SK-N-SH (cell line): ENCODE measurements around the gene WDR91. TPM values are rescaled to one million over a fixed set of nuclear protein-coding genes. Genes with fewer than 3 reads are reported as not detected.

ENCODE experiments used
- CTCF ChIA-PET: fragments of 300-600, 350-600 bp; formaldehyde crosslinking; extraction: SDS; loops from one replicate; lab custom pipeline; 2021; lab: Yijun Ruan, JAX
- POLR2A ChIA-PET: fragments of 350-600 bp; sonication (Branson Sonifier 250); formaldehyde crosslinking; extraction: SDS; loops from one replicate; lab custom pipeline; 2020; ENCODE audit warnings: antibody characterized with exemption, inconsistent platforms; lab: Yijun Ruan, JAX
- DNase-seq: peaks from one replicate; pipeline ENCODE4 v3.0.0; 2012
- H2AFZ ChIP-seq: fragments of 200-600 bp; sonication (generic); 2 replicates; pipeline ENCODE4 v1.8.1; 2016; ENCODE audit warnings: antibody characterized with exemption, mild to moderate bottlenecking, low read depth
- H3F3A ChIP-seq: fragments of 200-600 bp; sonication (generic); replicated peaks from 2 replicates; pipeline ENCODE3; 2016; ENCODE audit warnings: antibody characterized with exemption, mild to moderate bottlenecking; ENCODE audit not compliant: insufficient read depth
- H3K27ac ChIP-seq, 2 experiments: fragments of 200-500 bp in 1 of 2; fragments of 200-600 bp in 1 of 2; sonication (Bioruptor generic) in 1 of 2; sonication (generic), shearing (Covaris generic) in 1 of 2; 2 replicates each; pipeline versions ENCODE4 v1.5.1 to v1.6.1; 2014 to 2016; ENCODE audit warnings: low read depth in 2 of 2, inconsistent platforms in 1 of 2, low read length in 1 of 2, mild to moderate bottlenecking in 1 of 2, mixed read lengths in 1 of 2
- H3K27me3 ChIP-seq: fragments of 200-600 bp; sonication (generic), shearing (Covaris generic); 2 replicates; pipeline ENCODE4 v1.6.1; 2016; ENCODE audit warnings: mixed run types; ENCODE audit not compliant: insufficient read depth
- H3K36me3 ChIP-seq, 2 experiments: fragments of 200-500 bp in 1 of 2; fragments of 200-600 bp in 1 of 2; sonication (Bioruptor generic) in 1 of 2; sonication (generic) in 1 of 2; replicated peaks in 1 of 2; 2 replicates each; pipeline versions ENCODE3 to v1.5.1; 2014 to 2016; ENCODE audit warnings: low read length in 1 of 2, mild to moderate bottlenecking in 1 of 2; ENCODE audit not compliant: insufficient read depth in 2 of 2, control insufficient read depth in 1 of 2
- H3K4me1 ChIP-seq, 2 experiments: fragments of 200-500 bp in 1 of 2; fragments of 200-600 bp in 1 of 2; sonication (Bioruptor generic) in 1 of 2; sonication (generic), shearing (Covaris generic) in 1 of 2; 2 replicates each; pipeline versions ENCODE4 v1.5.1 to v1.6.1; 2014 to 2016; ENCODE audit warnings: low read depth in 1 of 2, low read length in 1 of 2, mixed run types in 1 of 2; ENCODE audit not compliant: insufficient read depth in 2 of 2, control insufficient read depth in 1 of 2
- H3K4me2 ChIP-seq: fragments of 200-600 bp; sonication (generic), shearing (Covaris generic); 2 replicates; pipeline ENCODE4 v1.6.1; 2017; ENCODE audit warnings: mixed run types
- H3K4me3 ChIP-seq, 2 experiments: fragments of 200-500 bp in 1 of 2; fragments of 200-600 bp in 1 of 2; sonication (Bioruptor generic) in 1 of 2; sonication (generic), shearing (Covaris generic) in 1 of 2; 2 replicates each; pipeline versions ENCODE4 v1.5.1 to v1.8.1; 2014 to 2016; ENCODE audit warnings: low read depth in 2 of 2, inconsistent platforms in 1 of 2, low read length in 1 of 2, mild to moderate bottlenecking in 1 of 2, mixed read lengths in 1 of 2, moderate library complexity in 1 of 2
- H3K79me2 ChIP-seq: fragments of 200-600 bp; sonication (generic); 2 replicates; pipeline ENCODE4 v1.8.1; 2017; ENCODE audit warnings: mild to moderate bottlenecking; ENCODE audit not compliant: insufficient read depth
- H3K9ac ChIP-seq: fragments of 200-600 bp; sonication (generic); 2 replicates; pipeline ENCODE4 v1.6.1; 2017; ENCODE audit warnings: mixed run types
- H3K9me2 ChIP-seq: fragments of 200-600 bp; sonication (generic); 2 replicates; pipeline ENCODE4 v1.6.1; 2017; ENCODE audit warnings: mixed run types
- H3K9me3 ChIP-seq: fragments of 200-600 bp; sonication (generic); 2 replicates; pipeline ENCODE4 v1.6.1; 2017; ENCODE audit warnings: mixed run types, mild to moderate bottlenecking, moderate library complexity
- H4K20me1 ChIP-seq: fragments of 200-600 bp; sonication (generic); 2 replicates; pipeline ENCODE4 v1.6.1; 2017; ENCODE audit warnings: mild to moderate bottlenecking, mixed run types; ENCODE audit not compliant: insufficient read depth
- EP300 ChIP-seq, 2 experiments: IDR thresholded peaks; 2 replicates each; pipeline versions ENCODE4 v1.4.0 to v1.6.1; 2012; ENCODE audit warnings: borderline replicate concordance in 1 of 2, low read depth in 1 of 2, low read length in 1 of 2
- FOXM1 ChIP-seq: IDR thresholded peaks from 2 replicates; pipeline ENCODE4 v1.4.0; 2012; ENCODE audit warnings: low read depth, mild to moderate bottlenecking
- IRF3 ChIP-seq: fragments of 150-350 bp; IDR thresholded peaks from 2 replicates; pipeline ENCODE4 v1.6.1; 2016; ENCODE audit warnings: mild to moderate bottlenecking, low read depth, low read length
- MAX ChIP-seq: IDR thresholded peaks from 2 replicates; pipeline ENCODE4 v1.4.0; 2012; ENCODE audit warnings: low read depth
- POLR2AphosphoS5 ChIP-seq: IDR thresholded peaks from 2 replicates; pipeline ENCODE4 v1.6.1; 2012; ENCODE audit warnings: low read depth, low read length
- RCOR1 ChIP-seq: fragments of 150-350 bp; IDR thresholded peaks from 2 replicates; pipeline ENCODE4 v1.6.1; 2017; ENCODE audit warnings: antibody characterized with exemption, low read length
- REST ChIP-seq: IDR thresholded peaks from 2 replicates; pipeline ENCODE4 v1.6.1; 2012; ENCODE audit warnings: mild to moderate bottlenecking, low read depth, low read length, moderate library complexity
- RFX5 ChIP-seq: IDR thresholded peaks from 2 replicates; pipeline ENCODE4 v1.6.1; 2012; ENCODE audit warnings: mild to moderate bottlenecking, improper control_type of control experiment, low read length
- SMC3 ChIP-seq: IDR thresholded peaks from 2 replicates; pipeline ENCODE4 v1.6.1; 2012; ENCODE audit warnings: low read depth, low read length, improper control_type of control experiment
- TCF12 ChIP-seq: IDR thresholded peaks from 2 replicates; pipeline ENCODE4 v1.4.0; 2012
- USF2 ChIP-seq: fragments of 150-350 bp; IDR thresholded peaks from 2 replicates; pipeline ENCODE4 v1.6.1; 2017; ENCODE audit warnings: antibody characterized with exemption, low read length, low read depth, borderline replicate concordance
- YY1 ChIP-seq: IDR thresholded peaks from 2 replicates; pipeline ENCODE4 v1.4.0; 2012; ENCODE audit warnings: low read depth, mild to moderate bottlenecking
- ZBTB33 ChIP-seq: IDR thresholded peaks from 2 replicates; pipeline ENCODE4 v1.4.0; 2012; ENCODE audit warnings: low read depth, borderline replicate concordance
- WGBS: methylation state at CpG from one replicate; pipeline ENCODE4 v1.1.6; 2017; ENCODE audit warnings: low lambda C conversion rate; 5-methylcytosine and 5-hydroxymethylcytosine counted together
- polyA plus RNA-seq, 3 experiments: library from polyadenylated mRNA; depleted of rRNA; stranded (reverse); fragments of >200 nt; gene quantifications; 2 replicates each; pipeline ENCODE4 v1.2.3, GENCODE V29; 2012

The WDR91 gene
- polyA plus RNA-seq, 1 of the 3 experiments (the other 2 are of a cell fraction) = 8.4 TPM

- 79% methylated on average over 7 of the region's 7 CpGs for WGBS
- Histone ChIP-seq H3K36me3 (peaks cover 2 to 4% of the 10 kb centered on the region in 2 experiments), H3K9ac (no peak overlapping the region), H3K9me2 (no peaks in the 10 kb centered on the region), H4K20me1 (no peaks in the 10 kb centered on the region)
- DNase-seq = no peak
- CTCF ChIA-PET = interaction anchor here (0.7 to 3.0 kb wide), 4 partner anchors 12 to 65 kb away, joined by 3 to 15 read pairs (median 4); partner anchors contain the start of gene CYREN
- TF ChIP-seq YY1 (no peak), REST (no peak), MAX (no peak), SMC3 (no peak), USF2 (no peak)
- TF ChIP-seq, all 33 proteins: peak for 0
- peaks cover 0 to 6% of the 10 kb centered on the region in 2 experiments; a peak in 2 of 4 replicates for H3K4me1 ChIP-seq
- H3K4me2 ChIP-seq = no peak overlapping the region
- no peak overlapping the region for H2AFZ ChIP-seq
- no peaks in the 10 kb centered on the region for H3K27me3 ChIP-seq
- POLR2A ChIA-PET = no interaction called here
- no peak overlapping the region for H3K27ac ChIP-seq
- peaks cover 5% of the 10 kb centered on the region for H3F3A ChIP-seq
- no peaks in the 10 kb centered on the region for H3K79me2 ChIP-seq
- no peak overlapping the region for H3K4me3 ChIP-seq
- no peaks in the 10 kb centered on the region for H3K9me3 ChIP-seq
Measured at GRCh38 chr7:135209225-135209834, 2.0 kb downstream of the WDR91 start.

GRCh38 chr7:135208102-135208793, 3.1 kb downstream of the WDR91 start:
- TF ChIP-seq IRF3 (no peak), ZBTB33 (no peak), TCF12 (no peak), USF2 (no peak), YY1 (no peak), FOXM1 (no peak), RCOR1 (no peak), RFX5 (no peak), EP300 (IDR thresholded peaks at IDR 0.05; ENCODE audit: borderline replicate concordance in 1 of 2, low read depth in 1 of 2, low read length in 1 of 2) (no peak), POLR2AphosphoS5 (no peak)
- Histone ChIP-seq H3K27me3 (no peaks in the 10 kb centered on the region), H3K27ac (no peak overlapping the region), H3K9me3 (no peaks in the 10 kb centered on the region), H3K4me1 (peaks cover 0 to 6% of the 10 kb centered on the region in 2 experiments; a peak in 2 of 4 replicates), H3K9me2 (no peaks in the 10 kb centered on the region), H3K79me2 (no peaks in the 10 kb centered on the region), H3K36me3 (peaks cover 4 to 6% of the 10 kb centered on the region in 2 experiments), H3F3A (peaks cover 5% of the 10 kb centered on the region), H4K20me1 (no peaks in the 10 kb centered on the region), H2AFZ (no peak overlapping the region), H3K4me2 (no peak overlapping the region), H3K9ac (no peak overlapping the region), H3K4me3 (no peak overlapping the region)
- ChIA-PET CTCF (interaction anchor here (1.8 to 3.0 kb wide), 2 partner anchors 11 to 37 kb away, joined by 4 to 15 read pairs; partner anchors contain the start of gene CYREN), POLR2A (interaction anchor here (0.9 kb wide), 1 partner anchor 19 kb away, joined by 3 read pairs; no protein-coding TSS in a partner anchor)
- DNase-seq = no peak
- 93% methylated on average over 6 of the region's 6 CpGs for WGBS
